Activated T-helper 17 cell treated with anti-CD3 and anti-CD28 coated beads, Interleukin-2, amount 50 U/mL, for 72 hours (primary cell): ENCODE measurements around the gene USP1. TPM values are rescaled to one million over a fixed set of nuclear protein-coding genes. Genes with fewer than 3 reads are reported as not detected.
A peak's percentile ranks its signal among the peaks of the same experiment; 100 is the strongest.

Experiments used
- ATAC-seq: fragments of 150-1000 bp; cut with Tn5 transposase; replicated peaks from 2 replicates; pipeline ENCODE4 v1.10.0; 2021; ENCODE audit warnings: mild to moderate bottlenecking, moderate library complexity
- H3K27ac Mint-ChIP-seq: one replicate; pipeline ENCODE4 v1.8.0; 2022; ENCODE audit warnings: mixed read lengths
- H3K27me3 Mint-ChIP-seq: one replicate; pipeline ENCODE4 v1.8.0; 2022; ENCODE audit warnings: mixed read lengths
- H3K36me3 Mint-ChIP-seq: one replicate; pipeline ENCODE4 v1.8.0; 2022; ENCODE audit warnings: low read depth, mild to moderate bottlenecking, mixed read lengths
- H3K4me1 Mint-ChIP-seq: one replicate; pipeline ENCODE4 v1.8.0; 2022; ENCODE audit warnings: mixed read lengths
- H3K4me3 Mint-ChIP-seq: one replicate; pipeline ENCODE4 v1.8.0; 2022; ENCODE audit warnings: mild to moderate bottlenecking, mixed read lengths
- H3K9me3 Mint-ChIP-seq: one replicate; pipeline ENCODE4 v1.8.0; 2022; ENCODE audit warnings: mixed read lengths
- total RNA-seq, 2 donors: library from RNA; stranded (reverse); gene quantifications; one replicate each; pipeline ENCODE4 v1.2.3, GENCODE V29; 2022

The USP1 gene
- total RNA-seq, 2 donors from 2014 or later, result 44.7 to 62.1 TPM

DNA sequence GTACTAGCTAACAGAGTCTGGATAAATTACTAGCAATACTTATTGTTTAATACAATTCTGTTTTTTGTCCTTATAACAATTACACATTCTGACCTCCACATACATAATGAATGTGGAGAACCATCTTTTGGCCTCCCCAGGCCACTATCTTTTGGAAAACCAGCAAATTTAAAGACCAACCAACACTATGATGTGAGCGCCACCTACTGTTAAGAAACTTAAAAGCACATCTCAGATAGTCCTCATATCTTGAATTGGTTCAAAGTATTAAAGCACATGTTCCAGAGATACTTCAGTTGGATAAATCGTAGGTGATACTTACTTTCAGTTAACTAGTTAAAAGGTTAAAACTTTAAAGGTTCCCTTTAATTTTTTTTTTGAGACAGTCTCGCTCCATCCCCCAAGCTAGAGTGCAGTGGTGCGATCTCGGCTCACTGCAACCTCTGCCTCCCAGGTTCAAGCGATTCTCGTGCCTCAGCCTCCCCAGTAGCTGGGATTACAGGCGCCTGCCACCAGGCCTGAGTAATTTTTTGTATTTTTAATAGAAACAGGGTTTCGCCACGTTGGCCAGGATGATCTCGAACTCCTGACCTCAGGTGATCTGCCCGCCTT is 29.3 kb upstream of the USP1 start:
- Mint-ChIP-seq H3K27me3 (no peaks in the 10 kb centered on the region), H3K27ac (no peak overlapping the region), H3K4me1 (no peaks in the 10 kb centered on the region), H3K4me3 (no peak overlapping the region), H3K9me3 (no peaks in the 10 kb centered on the region), H3K36me3 (no peaks in the 10 kb centered on the region)
- no peak for ATAC-seq

DNA sequence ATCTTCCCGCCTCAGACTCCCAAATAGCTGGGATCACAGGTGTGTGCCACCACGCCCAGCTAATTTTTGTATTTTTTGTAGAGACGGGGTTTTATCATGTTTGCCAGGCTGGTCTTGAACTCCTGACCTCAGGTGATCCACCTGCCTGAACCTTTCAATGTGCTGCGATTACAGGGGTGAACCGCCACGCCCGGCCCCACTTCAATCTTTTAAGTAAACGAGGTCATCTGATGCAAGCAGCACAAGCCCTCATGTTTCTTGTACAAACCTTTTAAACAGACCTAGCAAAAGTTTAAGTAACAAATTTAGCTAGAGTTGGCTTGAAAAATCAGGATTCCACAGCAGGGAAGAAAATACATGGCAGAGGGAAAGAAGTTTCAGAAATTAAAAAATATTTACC is 21.2 kb upstream of the USP1 start:
- H3K4me1 Mint-ChIP-seq, result no peaks in the 10 kb centered on the region
- no peak for ATAC-seq
- peaks cover 12% of the 10 kb centered on the region for H3K27me3 Mint-ChIP-seq
- H3K4me3 Mint-ChIP-seq, result no peak overlapping the region
- H3K9me3 Mint-ChIP-seq, result no peaks in the 10 kb centered on the region
- no peaks in the 10 kb centered on the region for H3K36me3 Mint-ChIP-seq
- no peak overlapping the region for H3K27ac Mint-ChIP-seq

DNA sequence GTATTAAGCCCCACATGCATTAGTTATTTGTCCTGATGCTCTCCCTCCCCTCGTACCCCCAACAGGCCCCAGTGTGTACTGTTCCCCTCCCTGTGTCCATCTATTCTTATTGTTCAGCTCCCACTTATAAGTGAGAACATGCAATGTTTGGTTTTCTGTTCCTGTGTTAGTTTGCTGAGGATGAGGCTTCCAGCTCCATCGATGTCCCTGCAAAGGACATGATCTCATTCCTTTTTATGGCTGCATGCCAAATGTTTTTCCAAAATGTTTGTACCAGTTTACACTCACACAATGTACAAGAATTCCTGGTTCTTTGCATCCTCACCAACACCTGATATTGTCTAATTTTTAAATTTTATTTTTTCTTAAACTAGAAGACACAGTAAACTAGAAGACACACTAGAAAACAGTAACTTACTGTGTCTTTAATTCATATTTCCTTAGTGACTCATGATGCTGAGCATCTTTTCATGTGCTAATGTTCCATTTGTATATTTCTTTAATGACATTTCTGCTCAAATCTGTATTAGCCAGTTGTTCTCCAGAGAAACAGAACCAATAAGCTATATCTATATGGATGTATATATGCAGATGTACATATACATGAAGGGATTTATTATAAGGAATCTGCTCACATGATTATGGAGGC is 19.4 kb upstream of the USP1 start:
- Mint-ChIP-seq H3K36me3 (no peaks in the 10 kb centered on the region), H3K4me1 (no peaks in the 10 kb centered on the region), H3K27ac (no peak overlapping the region), H3K9me3 (no peaks in the 10 kb centered on the region), H3K27me3 (peaks cover 12% of the 10 kb centered on the region), H3K4me3 (no peak overlapping the region)
- ATAC-seq, result no peak

DNA sequence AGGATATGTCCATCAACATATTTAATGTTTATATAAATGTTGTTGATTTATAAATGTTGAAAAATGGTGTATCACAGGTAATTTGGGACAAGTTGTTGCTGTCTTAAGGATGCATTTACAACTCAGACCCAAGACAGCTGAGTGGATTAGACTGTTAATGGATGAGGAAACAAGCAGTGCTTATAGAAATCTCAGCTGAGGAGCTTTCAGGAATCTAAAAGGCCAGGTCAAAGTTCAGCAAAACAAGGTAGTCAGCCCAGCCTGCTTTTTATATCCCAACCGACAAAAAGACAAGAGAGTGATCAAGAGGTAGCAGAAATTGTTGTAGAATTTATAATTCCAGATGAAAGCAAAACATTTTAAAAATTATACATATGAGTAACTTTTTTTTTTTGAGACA is 16.6 kb upstream of the USP1 start:
- Mint-ChIP-seq H3K27ac (no peak overlapping the region), H3K4me1 (no peaks in the 10 kb centered on the region), H3K27me3 (peaks cover 6% of the 10 kb centered on the region), H3K36me3 (no peaks in the 10 kb centered on the region), H3K4me3 (no peak overlapping the region), H3K9me3 (no peaks in the 10 kb centered on the region)
- no peak for ATAC-seq

DNA sequence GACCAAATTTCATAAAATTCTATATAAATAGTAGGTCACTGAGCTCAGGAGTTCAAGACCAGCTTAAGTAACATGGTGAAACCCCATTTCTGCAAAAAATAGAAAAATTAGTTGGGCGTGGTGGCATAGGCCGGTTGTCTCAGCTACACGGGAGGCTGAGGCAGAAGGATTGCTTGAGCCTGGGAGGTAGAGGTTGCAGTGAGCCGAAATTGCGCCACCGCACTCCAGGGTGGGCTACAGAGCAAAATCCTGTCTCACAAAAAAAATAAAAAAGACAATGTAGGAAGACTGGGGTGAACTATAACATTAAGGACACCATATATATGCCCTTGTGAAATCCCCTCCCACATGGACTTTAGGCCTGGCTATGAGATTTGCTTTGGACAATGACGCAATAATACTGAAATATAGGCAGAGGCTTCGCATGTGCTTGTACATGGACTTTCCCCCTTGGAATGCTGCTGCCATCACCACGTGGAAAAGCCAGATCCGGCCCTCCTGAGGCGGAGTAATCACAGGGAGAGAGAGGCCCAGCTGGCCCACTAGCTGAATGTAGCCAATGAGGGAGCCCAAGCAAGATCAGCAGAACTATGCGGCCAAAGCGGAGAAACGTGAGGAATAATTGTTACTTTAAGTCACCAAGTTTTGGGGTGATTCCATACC is 13.1 kb upstream of the USP1 start:
- no peak for ATAC-seq
- Mint-ChIP-seq H3K9me3 (no peaks in the 10 kb centered on the region), H3K36me3 (no peaks in the 10 kb centered on the region), H3K27ac (no peak overlapping the region), H3K4me3 (no peak overlapping the region), H3K4me1 (no peaks in the 10 kb centered on the region), H3K27me3 (peaks cover 6% of the 10 kb centered on the region)

DNA sequence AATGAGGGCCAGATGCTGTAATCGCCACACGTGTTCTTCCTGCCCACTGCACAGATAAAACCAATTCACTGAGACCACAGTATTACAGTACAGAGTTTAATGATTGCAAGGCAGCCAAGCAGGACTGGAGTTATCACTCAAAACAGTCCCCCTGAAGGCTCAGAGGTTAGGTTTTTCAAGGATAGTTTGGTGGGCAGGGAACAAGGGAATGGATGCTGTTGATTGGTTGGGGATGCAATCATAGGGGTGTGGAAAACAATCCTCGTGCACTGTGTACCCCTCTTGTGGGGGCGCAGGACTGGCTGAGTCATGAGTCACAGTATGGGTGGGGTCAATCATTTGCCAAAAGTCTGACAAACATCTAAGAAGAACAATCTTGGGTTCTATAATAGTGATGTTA is 12.4 kb upstream of the USP1 start:
- no peaks in the 10 kb centered on the region for H3K9me3 Mint-ChIP-seq
- H3K4me1 Mint-ChIP-seq, result no peaks in the 10 kb centered on the region
- H3K4me3 Mint-ChIP-seq, result no peak overlapping the region
- no peak for ATAC-seq
- H3K27me3 Mint-ChIP-seq, result peaks cover 6% of the 10 kb centered on the region
- H3K36me3 Mint-ChIP-seq, result no peaks in the 10 kb centered on the region
- no peak overlapping the region for H3K27ac Mint-ChIP-seq

DNA sequence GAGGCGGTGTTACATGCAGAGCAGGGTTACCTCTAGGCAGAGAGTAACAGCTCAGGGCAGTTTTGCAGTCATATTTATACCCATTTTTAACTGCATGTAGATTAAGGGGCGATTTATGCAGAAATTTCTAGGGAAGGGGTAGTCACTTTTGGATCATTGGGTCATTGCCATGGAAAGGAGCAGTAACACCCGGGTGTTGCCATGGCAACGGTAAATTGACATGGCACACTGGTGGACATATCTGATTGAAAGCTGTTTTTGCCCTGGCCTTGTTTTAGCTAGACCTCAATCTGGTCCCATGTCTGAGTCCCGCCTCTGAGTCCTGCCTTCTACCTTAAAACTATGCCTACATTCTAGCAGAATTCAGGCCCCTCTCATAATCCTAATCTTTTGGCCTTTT is 11.8 kb upstream of the USP1 start:
- Mint-ChIP-seq H3K9me3 (no peaks in the 10 kb centered on the region), H3K4me1 (no peaks in the 10 kb centered on the region), H3K27ac (no peak overlapping the region), H3K4me3 (no peak overlapping the region), H3K27me3 (peaks cover 3% of the 10 kb centered on the region), H3K36me3 (no peaks in the 10 kb centered on the region)
- ATAC-seq, result no peak

DNA sequence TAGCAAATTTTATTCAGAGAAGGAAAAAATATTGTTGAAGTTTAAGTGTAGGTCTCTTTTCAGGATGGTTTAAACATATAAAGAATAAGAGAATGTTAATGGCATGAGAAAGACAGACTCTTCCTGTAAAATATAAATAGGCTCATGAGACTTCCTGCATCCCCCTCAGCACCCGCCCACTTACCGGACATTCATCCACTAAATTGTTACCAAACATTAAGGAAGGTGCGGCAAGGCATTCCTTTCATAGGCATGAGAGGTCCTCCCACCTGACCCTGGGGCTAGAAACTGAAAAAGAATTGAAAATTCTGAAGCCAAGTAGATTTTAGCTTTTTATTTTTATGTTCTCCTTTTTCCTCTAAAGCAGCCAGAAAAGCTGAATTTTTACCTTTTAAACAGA is 10.6 kb upstream of the USP1 start:
- Mint-ChIP-seq H3K9me3 (no peaks in the 10 kb centered on the region), H3K4me3 (no peak overlapping the region), H3K27ac (no peak overlapping the region), H3K4me1 (no peaks in the 10 kb centered on the region), H3K36me3 (no peaks in the 10 kb centered on the region), H3K27me3 (no peaks in the 10 kb centered on the region)
- no peak for ATAC-seq

DNA sequence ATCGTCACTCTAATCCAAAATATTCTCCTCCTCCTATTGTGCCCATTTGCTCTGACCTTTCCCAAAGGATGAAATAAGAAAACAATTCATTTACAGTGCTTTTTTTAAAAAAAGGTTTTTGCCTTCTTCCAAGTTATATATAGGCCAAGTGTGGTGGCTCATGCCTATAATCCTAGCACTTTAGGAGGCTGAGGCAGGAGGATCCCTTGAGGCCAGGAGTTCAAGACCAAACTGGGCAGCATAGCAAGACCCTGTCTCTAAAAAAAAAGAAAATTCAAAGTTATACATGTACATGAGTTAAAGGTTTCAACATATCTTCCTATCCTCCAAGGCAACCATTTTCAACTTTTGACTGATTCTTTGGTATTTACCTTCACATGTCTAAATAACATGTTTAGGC is 10.1 kb upstream of the USP1 start:
- ATAC-seq, result no peak
- no peaks in the 10 kb centered on the region for H3K36me3 Mint-ChIP-seq
- H3K27me3 Mint-ChIP-seq, result no peaks in the 10 kb centered on the region
- H3K9me3 Mint-ChIP-seq, result no peaks in the 10 kb centered on the region
- H3K4me1 Mint-ChIP-seq, result no peaks in the 10 kb centered on the region
- no peak overlapping the region for H3K27ac Mint-ChIP-seq
- no peak overlapping the region for H3K4me3 Mint-ChIP-seq

DNA sequence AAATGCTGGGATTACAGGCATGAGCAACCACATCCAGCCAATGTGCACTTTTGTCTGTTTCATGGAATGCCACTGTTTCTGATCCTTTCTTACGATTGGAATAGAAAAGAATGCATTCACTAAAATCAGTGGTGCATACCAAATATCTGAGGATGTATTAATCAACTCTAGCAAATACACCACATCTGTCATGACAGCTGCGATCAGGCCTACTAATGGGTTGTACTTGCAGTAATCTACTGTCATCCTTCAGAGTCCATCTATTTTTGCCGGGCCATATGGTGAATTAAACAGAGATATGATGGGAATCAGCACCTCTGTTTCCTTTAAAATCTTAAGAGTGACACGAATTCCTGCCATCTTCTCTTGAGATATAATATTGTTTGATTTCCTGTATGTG is 8.5 kb upstream of the USP1 start:
- no peak overlapping the region for H3K4me3 Mint-ChIP-seq
- H3K36me3 Mint-ChIP-seq, result no peaks in the 10 kb centered on the region
- no peaks in the 10 kb centered on the region for H3K4me1 Mint-ChIP-seq
- ATAC-seq, result no peak
- no peak overlapping the region for H3K27ac Mint-ChIP-seq
- no peaks in the 10 kb centered on the region for H3K27me3 Mint-ChIP-seq
- no peaks in the 10 kb centered on the region for H3K9me3 Mint-ChIP-seq

DNA sequence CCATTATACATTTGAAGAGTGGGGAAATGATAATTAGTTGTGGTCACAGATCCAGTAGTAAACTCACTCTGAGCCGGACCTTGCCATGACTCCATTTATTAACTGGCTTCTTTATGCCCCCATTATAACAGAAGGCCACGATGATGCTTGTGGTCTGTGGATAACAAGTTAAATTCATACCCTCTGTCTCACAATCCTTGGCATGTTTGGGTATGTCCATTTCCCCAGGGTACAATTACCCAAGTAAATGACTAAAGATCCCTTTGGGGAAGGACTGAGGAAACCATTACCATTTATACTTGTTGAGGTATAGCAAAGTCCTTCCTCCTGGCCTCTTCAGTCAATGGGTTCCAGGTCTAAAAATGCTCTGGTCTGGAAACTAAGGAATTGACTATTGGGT is 7.3 kb upstream of the USP1 start:
- ATAC-seq, result no peak
- no peaks in the 10 kb centered on the region for H3K27me3 Mint-ChIP-seq
- no peaks in the 10 kb centered on the region for H3K9me3 Mint-ChIP-seq
- no peak overlapping the region for H3K4me3 Mint-ChIP-seq
- H3K36me3 Mint-ChIP-seq, result no peaks in the 10 kb centered on the region
- no peak overlapping the region for H3K27ac Mint-ChIP-seq
- H3K4me1 Mint-ChIP-seq, result no peaks in the 10 kb centered on the region

DNA sequence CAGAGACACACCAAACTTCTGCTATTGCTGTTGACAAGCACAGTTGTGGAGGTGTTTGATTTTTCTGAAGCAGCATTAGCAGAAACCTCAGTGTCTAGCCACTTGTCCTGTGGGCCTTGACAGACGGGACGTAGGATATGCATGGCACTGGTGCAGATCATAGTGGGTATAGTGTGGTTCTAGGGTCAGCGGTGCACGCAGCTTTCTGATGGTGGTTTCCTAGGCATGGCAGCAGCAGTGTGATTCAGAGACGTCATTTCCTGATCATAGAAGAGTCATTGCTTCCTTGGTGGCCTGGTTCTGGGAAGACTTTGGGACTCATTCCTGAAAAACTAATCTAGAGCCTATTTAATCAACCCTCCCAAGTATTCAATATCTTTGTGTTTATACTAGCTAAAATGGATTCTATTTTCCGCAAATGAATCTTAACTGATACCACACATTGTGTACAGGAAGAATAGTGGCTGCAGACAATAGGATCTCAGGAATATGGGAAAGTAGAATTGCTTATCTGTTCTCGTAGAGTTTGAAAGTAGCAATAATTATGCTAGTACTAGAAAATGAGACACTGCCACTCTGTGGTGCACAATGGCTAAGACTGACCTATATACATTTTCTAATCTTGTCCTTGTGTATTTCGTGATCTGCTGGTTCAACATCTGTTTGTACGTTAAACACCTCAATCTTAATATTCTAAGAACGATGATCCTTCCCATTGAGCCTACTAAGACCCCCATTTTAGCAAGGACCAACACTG is 2.8 kb upstream of the USP1 start:
- Mint-ChIP-seq H3K36me3 (peaks cover 29% of the 10 kb centered on the region), H3K4me3 (no peak overlapping the region), H3K27ac (no peak overlapping the region), H3K27me3 (no peaks in the 10 kb centered on the region), H3K4me1 (peaks cover 6% of the 10 kb centered on the region), H3K9me3 (peaks cover 3% of the 10 kb centered on the region)
- ATAC-seq, result no peak

DNA sequence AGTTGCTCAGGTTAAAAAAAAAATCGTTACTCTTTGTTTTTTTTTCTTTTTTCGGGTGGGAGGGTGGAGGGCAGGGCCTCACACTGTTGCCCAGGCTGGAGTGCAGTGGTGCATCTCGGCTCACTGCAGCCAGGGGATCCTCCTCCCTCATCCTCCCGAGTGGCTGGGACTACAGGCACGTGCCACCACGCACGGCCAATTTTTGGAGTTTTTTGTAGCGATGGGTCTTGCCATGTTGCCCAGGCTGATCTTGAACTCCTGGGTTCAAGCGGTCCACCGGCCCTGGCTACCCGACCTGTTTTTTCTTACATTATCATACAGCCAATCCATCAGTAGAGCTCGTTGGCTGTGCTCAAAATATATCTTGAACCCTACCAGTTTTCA is 2.2 kb upstream of the USP1 start:
- H3K4me3 Mint-ChIP-seq, result peak overlapping the region; percentile 95
- peaks cover 34% of the 10 kb centered on the region for H3K36me3 Mint-ChIP-seq
- no peak for ATAC-seq
- H3K4me1 Mint-ChIP-seq, result peaks cover 6% of the 10 kb centered on the region
- H3K9me3 Mint-ChIP-seq, result peaks cover 3% of the 10 kb centered on the region
- H3K27ac Mint-ChIP-seq, result no peak overlapping the region
- H3K27me3 Mint-ChIP-seq, result no peaks in the 10 kb centered on the region

DNA sequence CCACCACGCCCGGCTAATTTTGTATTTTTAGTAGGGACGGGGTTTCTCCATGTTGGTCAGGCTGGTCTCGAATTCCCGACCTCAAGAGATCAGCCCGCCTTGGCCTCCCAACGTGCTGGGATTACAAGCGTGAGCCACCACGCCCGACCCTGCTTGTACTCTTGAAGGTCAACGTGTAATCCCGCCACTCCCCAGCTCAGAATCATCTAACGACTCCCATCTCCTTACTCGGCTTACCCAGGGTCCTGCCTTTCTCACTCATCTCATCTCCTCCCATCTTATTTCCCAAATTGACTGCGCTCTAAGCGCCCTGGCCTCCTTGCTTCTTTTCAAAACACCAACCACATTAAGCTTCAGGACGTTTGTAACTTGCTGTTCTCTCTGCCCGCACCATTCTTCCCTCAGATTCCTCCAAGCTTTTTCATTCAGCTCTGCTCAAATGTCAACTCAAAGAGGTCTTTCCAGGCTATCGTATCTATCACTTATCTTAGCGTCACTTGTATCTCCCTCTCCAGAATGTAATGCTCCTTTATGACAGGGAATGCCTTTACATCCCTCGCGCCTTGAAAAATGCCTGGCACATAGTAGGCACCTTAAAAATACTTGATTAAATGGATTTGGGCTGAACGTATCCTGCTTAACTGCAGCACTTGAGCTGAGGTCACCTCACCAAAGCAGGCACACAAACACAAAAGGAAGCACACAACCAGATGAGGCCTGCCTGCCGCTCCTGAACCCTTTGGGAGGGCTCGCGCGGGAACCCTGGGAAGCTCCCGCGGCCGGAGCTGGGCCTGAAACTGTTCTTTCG is 1.4 kb upstream of the USP1 start:
- H3K9me3 Mint-ChIP-seq, result peaks cover 3% of the 10 kb centered on the region
- peaks cover 42% of the 10 kb centered on the region for H3K36me3 Mint-ChIP-seq
- H3K4me3 Mint-ChIP-seq, result peak overlapping the region; percentile 95
- H3K27me3 Mint-ChIP-seq, result no peaks in the 10 kb centered on the region
- H3K27ac Mint-ChIP-seq, result peak overlapping the region; percentile 95
- peak; percentile 5 for ATAC-seq
- H3K4me1 Mint-ChIP-seq, result peaks cover 12% of the 10 kb centered on the region
